Peyer's patch (tissue), 4 donors: ENCODE data around the gene NEK2.

Source experiments
- CTCF ChIP-seq, 6 experiments: fragments of 450-650 bp in 4 of 6; fragments of 200-600 bp in 2 of 6; sonication (generic) in 1 of 6; IDR thresholded peaks; one replicate each; pipeline ENCODE4 v1.5.1; 2017 to 2019; ENCODE audit warnings: antibody characterized with exemption in 6 of 6, mild to moderate bottlenecking in 3 of 6, moderate library complexity in 1 of 6
- POLR2A ChIP-seq, 2 donors: fragments of 450-650 bp; IDR thresholded peaks; one replicate each; pipeline ENCODE4 v1.5.1; 2017; ENCODE audit warnings: antibody characterized with exemption in 2 of 2, mild to moderate bottlenecking in 2 of 2, moderate library complexity in 2 of 2

GRCh38 chr1:211703812-211704537 lies 28.6 kb upstream of the NEK2 start:
- TF ChIP-seq POLR2A (IDR thresholded peaks at IDR 0.05) (no peak), CTCF (IDR thresholded peaks at IDR 0.05) (no peak)
